DND-41 (cell line): ENCODE measurements around the gene SPTAN1.
A peak's percentile ranks its signal among the peaks of the same experiment; 100 is the strongest.
"Not testable (repeated sequence)": the region's sequence is repeated elsewhere in the genome, so short reads cannot be mapped to it uniquely, and the experiment has no call there.

ENCODE experiments used
- EZH2 ChIP-seq: IDR thresholded peaks from 3 replicates; pipeline ENCODE4 v1.6.1; 2012; ENCODE audit warnings: borderline replicate concordance, low read depth, mild to moderate bottlenecking, moderate library complexity, low read length, inconsistent platforms; ENCODE audit not compliant: severe bottlenecking
- TF ChIP-seq, protein P1 (sequence below): IDR thresholded peaks from 2 replicates; pipeline ENCODE4 v1.5.1; 2012; ENCODE audit warnings: borderline replicate concordance, low read length, moderate library complexity, mild to moderate bottlenecking; ENCODE audit not compliant: poor library complexity, severe bottlenecking; ENCODE audit errors: extremely low read depth

DNA sequence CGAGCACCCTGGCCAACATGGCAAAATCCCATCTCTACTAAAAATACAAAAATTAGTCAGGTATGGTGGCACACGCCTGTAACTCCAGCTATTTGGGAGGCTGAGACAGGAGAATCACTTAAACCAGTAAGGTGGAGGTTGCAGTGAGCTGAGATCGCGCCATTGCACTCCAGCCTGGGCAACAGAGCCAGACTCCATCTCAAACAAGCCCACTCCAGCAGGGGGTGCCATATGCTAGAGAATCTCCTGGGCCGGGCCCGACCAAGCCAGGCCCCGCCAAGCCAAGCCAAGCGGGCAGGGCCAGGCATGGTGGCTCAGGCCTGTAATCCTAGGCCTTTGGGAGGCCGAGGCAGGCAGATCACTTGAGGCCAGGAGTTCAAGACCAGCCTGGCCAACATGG, 95.8 kb downstream of the SPTAN1 start:
- TF ChIP-seq, protein P1, sequence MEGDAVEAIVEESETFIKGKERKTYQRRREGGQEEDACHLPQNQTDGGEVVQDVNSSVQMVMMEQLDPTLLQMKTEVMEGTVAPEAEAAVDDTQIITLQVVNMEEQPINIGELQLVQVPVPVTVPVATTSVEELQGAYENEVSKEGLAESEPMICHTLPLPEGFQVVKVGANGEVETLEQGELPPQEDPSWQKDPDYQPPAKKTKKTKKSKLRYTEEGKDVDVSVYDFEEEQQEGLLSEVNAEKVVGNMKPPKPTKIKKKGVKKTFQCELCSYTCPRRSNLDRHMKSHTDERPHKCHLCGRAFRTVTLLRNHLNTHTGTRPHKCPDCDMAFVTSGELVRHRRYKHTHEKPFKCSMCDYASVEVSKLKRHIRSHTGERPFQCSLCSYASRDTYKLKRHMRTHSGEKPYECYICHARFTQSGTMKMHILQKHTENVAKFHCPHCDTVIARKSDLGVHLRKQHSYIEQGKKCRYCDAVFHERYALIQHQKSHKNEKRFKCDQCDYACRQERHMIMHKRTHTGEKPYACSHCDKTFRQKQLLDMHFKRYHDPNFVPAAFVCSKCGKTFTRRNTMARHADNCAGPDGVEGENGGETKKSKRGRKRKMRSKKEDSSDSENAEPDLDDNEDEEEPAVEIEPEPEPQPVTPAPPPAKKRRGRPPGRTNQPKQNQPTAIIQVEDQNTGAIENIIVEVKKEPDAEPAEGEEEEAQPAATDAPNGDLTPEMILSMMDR = peak; percentile 46
- not testable (repeated sequence) for TF ChIP-seq EZH2
